ENCODE results near the gene ELK1.

ELK1 gene

DNA sequence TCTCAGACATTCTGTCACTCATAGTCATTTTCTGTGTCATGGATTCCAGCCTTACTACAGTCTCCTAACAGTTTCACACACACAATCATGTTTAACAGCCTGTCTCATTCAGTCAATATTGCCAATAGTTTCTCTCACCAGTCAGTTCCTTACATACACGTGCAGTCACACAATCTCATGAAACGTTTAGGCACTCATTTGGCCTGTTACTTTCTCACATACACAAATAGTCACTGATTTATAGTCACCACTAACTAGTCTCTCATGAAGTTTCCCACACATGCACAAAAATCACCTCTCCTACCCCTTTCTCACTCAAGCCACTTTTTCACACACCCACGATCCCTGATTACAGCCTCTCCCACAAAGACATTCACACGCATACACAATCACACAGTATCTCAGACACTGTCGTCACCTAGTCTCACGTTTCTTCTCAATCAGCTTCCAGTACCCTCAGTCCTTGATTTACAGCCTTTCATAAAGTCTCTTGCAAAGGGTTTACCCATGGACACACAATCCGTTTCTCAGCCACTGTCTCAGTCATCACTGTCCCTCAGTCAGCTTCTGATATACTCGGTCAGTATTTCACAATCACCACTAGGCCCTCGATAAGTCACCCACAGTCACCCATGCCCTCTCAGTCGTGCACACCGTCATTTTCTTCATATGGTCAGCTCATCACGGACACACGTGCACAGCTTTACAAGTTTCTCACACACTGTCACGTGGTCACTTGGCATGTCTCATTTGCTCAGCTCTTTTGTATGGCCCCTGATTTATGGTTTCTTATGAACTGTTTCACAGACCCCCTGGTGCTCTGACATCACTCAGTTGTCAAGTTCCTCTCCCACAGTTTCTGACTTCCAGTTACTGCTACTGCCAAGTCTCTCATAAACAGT lies 16.4 kb downstream of the ELK1 start:
- FAIRE-seq: no peak
- no peak for DNase-seq (ENCODE audit: insufficient read length, low spot score)
- TF ChIP-seq POLR2A (IDR thresholded peaks at IDR 0.05; ENCODE audit: low read depth, low read length): no peak

DNA sequence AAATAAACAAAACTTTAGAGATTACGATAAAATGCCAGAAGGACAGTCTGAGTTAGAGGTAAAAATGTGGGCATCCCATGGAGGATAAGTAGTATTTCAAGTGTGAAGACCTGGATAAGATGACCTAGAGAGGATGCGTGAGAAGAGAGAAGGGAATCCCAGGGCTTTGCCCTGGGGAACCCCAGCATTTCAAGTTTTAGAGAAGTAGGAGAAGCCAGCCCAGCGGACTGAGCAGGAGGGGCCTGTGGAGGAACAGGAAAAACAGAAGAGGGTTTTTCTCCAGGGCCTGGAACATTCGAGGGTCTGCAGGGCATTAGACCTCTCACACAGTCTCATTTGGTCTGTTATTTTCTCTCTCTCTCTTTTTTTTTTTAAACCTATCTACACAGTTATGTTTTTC lies 17.7 kb downstream of the ELK1 start:
- FAIRE-seq: no peak
- TF ChIP-seq POLR2A (IDR thresholded peaks at IDR 0.05; ENCODE audit: low read depth, low read length): no peak
- no peak for DNase-seq (ENCODE audit: insufficient read length, low spot score)

DNA sequence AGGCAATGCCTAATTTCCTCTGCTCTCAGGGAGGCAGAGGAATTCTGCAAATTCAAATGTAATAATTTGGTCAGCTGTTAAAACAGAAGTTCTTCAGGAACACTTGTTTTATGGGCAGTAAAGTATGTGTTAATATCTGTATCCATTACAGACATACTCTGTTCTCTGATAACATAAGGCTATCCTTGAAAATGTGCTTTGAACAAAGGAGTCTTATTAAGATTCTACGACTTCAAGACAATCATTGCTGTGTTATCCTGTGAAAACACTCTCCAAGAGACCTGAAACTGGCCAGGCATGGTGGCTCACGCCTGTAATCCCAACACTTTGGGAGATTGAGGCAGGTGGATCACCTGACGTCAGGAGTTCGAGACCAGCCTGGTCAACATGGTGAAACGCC lies 18.7 kb downstream of the ELK1 start:
- DNase-seq (ENCODE audit: insufficient read length, low spot score) (no peak), FAIRE-seq (no peak)
- TF ChIP-seq POLR2A (IDR thresholded peaks at IDR 0.05; ENCODE audit: low read depth, low read length): no peak

DNA sequence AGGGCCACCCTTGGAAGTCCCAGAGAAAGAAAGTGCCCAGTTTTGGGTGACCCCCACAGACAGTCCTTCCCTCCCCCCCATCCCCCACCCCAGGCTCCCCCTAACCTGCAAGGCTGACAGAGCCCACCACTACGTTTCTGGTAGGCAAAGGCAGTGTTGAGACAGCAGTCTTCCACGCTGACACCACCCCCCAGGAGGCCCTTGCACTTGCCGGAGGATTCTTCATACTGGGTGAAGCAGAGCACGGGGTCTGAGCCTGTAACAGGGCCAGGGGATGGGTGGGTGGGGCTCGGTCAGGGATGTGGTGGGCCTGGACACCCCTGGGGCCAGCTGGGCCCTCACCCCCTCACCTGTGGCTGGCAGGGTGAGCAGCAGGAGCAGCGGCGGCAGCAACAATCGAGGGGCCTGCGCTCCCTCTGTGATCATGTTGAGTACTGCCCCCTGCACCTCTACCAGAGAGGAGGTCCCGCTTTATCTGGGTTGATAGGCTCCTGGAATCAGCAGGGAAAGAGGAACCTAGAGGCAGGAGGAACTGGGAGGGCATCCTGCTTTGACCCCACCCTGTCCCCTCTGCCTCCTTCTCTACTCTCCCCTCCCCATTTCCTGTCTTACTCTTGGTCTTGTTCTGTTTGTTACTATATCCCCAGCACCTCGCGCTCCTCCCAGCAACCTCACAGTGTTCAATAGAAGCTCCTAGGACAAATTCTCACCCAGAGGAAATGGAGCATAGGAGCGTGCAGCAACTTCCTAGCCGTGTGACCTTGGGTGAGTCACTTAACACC lies 20.8 kb downstream of the ELK1 start, which contains the start of gene CFP:
Gene CFP (minus strand): TSS at position 512 of the 782 bp plus-strand sequence. CDS start 86 bp downstream, at position 426.
- no peak for TF ChIP-seq POLR2A (IDR thresholded peaks at IDR 0.05; ENCODE audit: low read depth, low read length)
- FAIRE-seq (no peak), DNase-seq (ENCODE audit: insufficient read length, low spot score) (no peak)

DNA sequence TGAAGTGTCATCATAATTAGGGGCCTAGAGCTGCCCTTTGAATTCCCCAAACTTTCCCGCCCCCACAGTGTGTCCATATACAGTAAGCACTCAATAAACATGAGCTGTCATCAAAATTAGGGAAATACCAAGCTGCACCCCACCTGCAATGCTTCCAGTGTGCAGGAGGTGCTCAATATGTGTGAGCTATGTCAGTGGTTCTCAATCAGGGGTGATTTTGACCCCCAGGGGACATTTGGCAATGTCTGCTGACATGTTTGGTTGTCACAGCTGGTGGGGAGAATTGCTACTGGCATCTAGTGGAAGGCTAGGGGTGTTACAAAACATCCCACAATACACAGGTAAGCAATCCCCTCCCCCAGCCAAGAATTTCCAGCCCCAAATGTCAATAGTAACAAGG lies 21.4 kb downstream of the ELK1 start:
- DNase-seq (ENCODE audit: insufficient read length, low spot score) (no peak), FAIRE-seq (no peak)

DNA sequence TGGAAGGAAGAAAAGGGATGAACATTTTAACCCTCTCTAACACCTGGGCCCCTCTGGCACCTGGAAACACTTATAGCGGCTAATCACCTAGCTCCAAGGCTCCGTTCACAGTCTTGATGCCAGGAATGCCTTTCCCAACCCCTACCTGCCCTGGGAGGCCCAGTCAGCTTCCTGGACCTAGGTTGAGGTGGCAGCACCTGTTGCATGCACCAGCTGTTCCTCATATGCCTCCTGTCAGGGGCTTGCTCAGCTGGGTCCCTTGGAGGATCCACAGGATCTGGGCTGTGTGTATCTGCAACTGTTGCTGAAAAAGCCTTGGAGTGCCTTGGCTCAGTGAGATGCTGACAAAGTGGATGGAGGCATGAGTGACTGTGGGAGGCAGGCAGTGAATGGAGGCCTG lies 25.0 kb downstream of the ELK1 start:
- DNase-seq (ENCODE audit: insufficient read length, low spot score) (no peak), FAIRE-seq (no peak)
- no peak for TF ChIP-seq POLR2A (IDR thresholded peaks at IDR 0.05; ENCODE audit: low read depth, low read length)

More for the DNA sequence above, 21.4 kb downstream of the ELK1 start:
- TF ChIP-seq POLR2A (IDR thresholded peaks at IDR 0.05; ENCODE audit: low read depth, low read length): no peak

DNA sequence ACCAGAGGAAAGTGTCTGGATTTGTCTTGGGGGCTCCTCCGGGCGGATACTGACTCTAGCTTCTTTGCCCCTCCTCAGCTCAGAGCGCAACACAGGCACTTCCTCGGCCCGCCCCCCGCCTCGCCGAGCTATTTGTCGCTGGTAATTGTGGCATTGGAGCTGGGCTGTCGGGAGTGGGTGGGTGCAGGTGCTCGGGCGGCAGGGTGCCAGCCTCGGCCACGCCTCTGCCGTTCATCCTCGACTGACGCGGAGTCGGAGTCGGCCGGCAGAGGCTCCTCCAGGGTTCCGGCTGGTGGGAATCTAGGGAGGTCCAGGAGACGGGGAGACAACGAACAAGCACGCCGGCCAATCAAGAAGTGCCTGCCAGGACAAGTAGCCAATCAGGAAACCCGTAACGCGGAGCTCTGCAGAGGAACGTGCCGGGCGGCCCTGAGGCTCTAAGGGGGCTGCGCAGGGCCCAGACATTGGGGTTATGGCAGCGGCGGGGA lies 26.8 kb downstream of the ELK1 start:
- FAIRE-seq (no peak), DNase-seq (ENCODE audit: insufficient read length, low spot score) (no peak)
- TF ChIP-seq POLR2A (IDR thresholded peaks at IDR 0.05; ENCODE audit: low read depth, low read length): no peak

DNA sequence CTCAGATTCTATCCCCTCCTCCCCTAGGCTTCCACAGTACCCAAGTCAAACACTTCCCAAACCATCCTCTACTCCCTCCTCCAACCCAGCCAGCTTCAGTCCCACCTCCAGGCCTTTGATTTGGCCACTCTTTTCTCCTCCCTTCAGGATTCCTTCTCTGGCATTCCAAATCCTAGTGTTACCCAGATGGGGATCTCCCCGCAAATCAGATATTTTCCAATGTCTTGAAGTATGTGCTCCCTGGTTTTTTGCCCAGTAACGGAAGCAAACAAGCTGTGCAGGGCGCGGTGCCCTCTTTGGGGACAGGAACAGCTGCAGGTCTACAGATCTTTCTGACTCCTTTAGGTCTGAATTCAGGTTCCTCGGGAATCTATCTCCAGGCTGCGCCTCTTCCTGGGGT lies 28.5 kb downstream of the ELK1 start:
- DNase-seq (ENCODE audit: insufficient read length, low spot score): no peak
- no peak for TF ChIP-seq POLR2A (IDR thresholded peaks at IDR 0.05; ENCODE audit: low read depth, low read length)
- FAIRE-seq: no peak

DNA sequence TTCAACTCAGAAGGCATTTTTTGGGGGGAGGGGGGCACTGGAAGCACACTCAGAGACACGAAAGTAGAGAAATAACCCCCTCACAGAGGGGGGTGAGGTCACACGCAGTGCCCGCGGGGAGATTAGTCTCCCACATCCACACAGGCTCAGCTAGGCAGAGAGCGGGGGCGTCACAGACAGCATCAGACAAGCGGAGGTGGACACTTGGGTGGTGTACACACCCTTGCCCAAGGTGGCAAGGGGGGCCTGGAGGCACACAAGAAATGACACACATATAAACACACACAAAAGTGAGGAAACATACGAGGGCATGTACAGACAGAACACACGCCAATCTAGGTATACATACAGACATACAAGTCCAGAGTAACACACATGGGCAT lies 30.1 kb downstream of the ELK1 start:
- DNase-seq (ENCODE audit: insufficient read length, low spot score) (no peak), FAIRE-seq (no peak)
- TF ChIP-seq POLR2A (IDR thresholded peaks at IDR 0.05; ENCODE audit: low read depth, low read length): no peak

DNA sequence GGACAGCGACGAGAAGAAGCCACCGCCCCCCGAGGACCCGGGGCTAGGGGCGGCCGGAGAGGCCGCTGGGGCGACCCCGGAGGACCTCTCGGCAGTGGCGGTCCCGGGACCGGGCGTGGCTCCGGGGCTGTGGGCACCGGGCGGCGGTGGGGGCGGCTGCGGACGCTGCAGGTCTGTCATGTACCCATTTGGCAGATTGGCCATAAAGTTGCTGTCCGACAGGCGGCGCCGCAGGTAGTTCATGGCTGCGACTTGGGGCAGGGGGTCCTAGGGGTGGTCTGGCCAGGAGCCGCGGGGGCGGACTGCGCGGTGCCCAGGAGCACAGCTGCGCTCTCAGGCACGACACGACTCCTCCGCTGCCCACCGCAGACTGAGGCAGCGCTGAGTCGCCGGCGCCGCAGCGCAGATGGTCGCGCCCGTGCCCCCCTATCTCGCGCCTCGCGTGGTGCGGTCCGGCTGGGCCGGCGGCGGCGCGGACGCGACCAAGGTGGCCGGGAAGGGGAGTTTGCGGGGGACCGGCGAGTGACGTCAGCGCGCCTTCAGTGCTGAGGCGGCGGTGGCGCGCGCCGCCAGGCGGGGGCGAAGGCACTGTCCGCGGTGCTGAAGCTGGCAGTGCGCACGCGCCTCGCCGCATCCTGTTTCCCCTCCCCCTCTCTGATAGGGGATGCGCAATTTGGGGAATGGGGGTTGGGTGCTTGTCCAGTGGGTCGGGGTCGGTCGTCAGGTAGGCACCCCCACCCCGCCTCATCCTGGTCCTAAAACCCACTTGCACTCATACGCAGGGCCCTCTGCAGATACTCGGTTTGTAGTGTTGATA lies 30.7 kb downstream of the ELK1 start, which contains the start of gene SYN1:
Gene SYN1 (minus strand): TSS at position 372 of the 817 bp plus-strand sequence. CDS start 129 bp downstream, at position 243.
- FAIRE-seq: no peak

DNA sequence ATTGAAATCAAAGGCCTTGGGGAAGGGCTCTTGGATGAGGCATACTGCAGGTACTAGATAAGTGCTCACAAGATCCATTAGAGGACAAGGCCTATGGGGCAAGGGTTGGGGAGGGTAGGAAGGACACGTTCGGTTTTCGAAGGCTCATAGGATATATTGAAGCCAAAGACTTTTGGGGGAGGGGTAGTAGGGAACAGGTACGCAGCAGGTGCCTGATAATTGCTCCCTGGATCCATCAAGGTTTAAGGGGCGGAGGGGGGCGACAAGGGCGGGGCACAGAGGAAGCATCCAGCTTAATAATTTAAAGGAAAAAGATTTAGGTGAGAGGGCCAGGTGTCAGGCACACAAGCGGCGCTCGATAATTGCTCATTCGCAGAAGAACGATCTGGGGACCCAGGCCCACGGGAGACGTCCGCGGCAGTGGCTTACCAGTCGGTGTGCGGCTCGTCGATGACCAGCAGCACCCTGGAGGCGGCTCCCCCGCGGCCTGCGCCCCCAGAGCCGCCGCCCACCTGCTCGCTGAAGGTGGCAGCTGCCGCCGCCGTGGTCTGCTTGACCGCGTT lies 31.4 kb downstream of the ELK1 start:
- FAIRE-seq (no peak), DNase-seq (ENCODE audit: insufficient read length, low spot score) (no peak)
- TF ChIP-seq POLR2A (IDR thresholded peaks at IDR 0.05; ENCODE audit: low read depth, low read length): no peak

More for the DNA sequence above, 30.7 kb downstream of the ELK1 start, which contains the start of gene SYN1:
- no peak for TF ChIP-seq POLR2A (IDR thresholded peaks at IDR 0.05; ENCODE audit: low read depth, low read length)
- DNase-seq (ENCODE audit: insufficient read length, low spot score): no peak

DNA sequence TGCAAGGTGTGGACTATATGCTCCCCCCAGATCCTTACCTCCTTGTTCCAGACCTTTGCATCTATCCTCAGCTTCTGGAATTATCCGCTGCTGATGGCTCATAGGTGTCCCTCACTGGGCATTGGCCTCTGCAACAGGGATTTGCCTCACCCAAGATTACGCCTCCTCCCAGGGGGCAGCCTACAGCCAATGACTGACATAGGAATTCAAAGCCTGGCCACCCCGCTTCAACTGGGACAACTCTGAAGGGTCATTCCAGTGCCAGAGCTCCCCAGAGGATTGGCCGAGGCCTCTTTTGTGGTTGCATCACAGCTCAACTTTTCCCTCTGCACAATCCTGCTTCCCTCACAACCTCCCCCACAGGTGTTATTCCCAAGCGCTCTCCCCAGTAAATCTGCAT lies 35.7 kb downstream of the ELK1 start:
- no peak for DNase-seq (ENCODE audit: insufficient read length, low spot score)
- no peak for TF ChIP-seq POLR2A (IDR thresholded peaks at IDR 0.05; ENCODE audit: low read depth, low read length)

DNA sequence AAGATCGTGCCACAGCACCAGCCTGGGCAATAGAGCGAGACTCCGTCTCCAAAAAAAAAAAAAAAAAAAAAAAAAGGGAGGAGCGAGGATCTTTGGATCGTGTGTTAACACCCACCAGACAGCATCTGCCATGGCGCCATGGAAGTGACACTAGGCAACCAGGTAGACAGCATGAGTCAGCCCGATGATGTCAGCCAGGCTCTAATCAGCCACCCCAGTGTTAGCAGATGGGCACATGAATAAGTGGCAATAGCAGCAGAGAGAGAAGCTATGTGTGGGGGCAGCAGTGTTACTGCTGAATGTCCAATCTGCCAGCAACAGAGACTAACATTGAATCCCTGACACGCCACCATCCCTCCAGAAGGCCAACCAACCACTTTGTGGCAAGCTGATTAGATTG lies 37.3 kb downstream of the ELK1 start:
- FAIRE-seq: no peak
- TF ChIP-seq POLR2A (IDR thresholded peaks at IDR 0.05; ENCODE audit: low read depth, low read length): no peak
- DNase-seq (ENCODE audit: insufficient read length, low spot score): no peak

More for the DNA sequence above, 35.7 kb downstream of the ELK1 start:
- FAIRE-seq: no peak
